NCI-H460 (cell line): ENCODE measurements around the gene SMIM45.

Experiments used
- DNase-seq: peaks from one replicate; pipeline ENCODE4 v3.0.0-alpha.2; 2016; ENCODE audit warnings: low read depth; ENCODE audit errors: extremely low read depth

Gene SMIM45

GRCh38 chr22:41966225-41966606 is 14.3 kb downstream of the SMIM45 start:
- DNase-seq = no peak

GRCh38 chr22:41966607-41967240 is 14.8 kb downstream of the SMIM45 start:
- DNase-seq = peak; percentile 33

GRCh38 chr22:41968601-41969000 is 16.7 kb downstream of the SMIM45 start:
- DNase-seq = no peak

GRCh38 chr22:41969110-41969646 is 17.2 kb downstream of the SMIM45 start, which contains the start of gene SEPTIN3:
SEPTIN3 (plus strand) TSS chr22:41969443; CDS start chr22:41971493, 2,050 bp downstream.
- DNase-seq = no peak

- no peak for DNase-seq
Observed at GRCh38 chr22:41970601-41971000, 18.7 kb downstream of the SMIM45 start.

- no peak for DNase-seq
Observed at GRCh38 chr22:41971431-41971830, 19.5 kb downstream of the SMIM45 start.

- no peak for DNase-seq
Observed at GRCh38 chr22:41974691-41975290, 22.8 kb downstream of the SMIM45 start.

GRCh38 chr22:41975299-41976069 is 23.5 kb downstream of the SMIM45 start:
- DNase-seq = no peak

- no peak for DNase-seq
Observed at GRCh38 chr22:41976070-41976901, 24.3 kb downstream of the SMIM45 start.

- DNase-seq = no peak
Observed at GRCh38 chr22:41976961-41977566, 25.1 kb downstream of the SMIM45 start.

GRCh38 chr22:41978732-41979131 is 26.8 kb downstream of the SMIM45 start:
- no peak for DNase-seq

- no peak for DNase-seq
Observed at GRCh38 chr22:41979423-41980250, 27.7 kb downstream of the SMIM45 start.

GRCh38 chr22:41982865-41983264 is 30.9 kb downstream of the SMIM45 start:
- no peak for DNase-seq

GRCh38 chr22:41983513-41984405 is 31.8 kb downstream of the SMIM45 start:
- DNase-seq = no peak

GRCh38 chr22:41987276-41987675 is 35.3 kb downstream of the SMIM45 start:
- DNase-seq = no peak

GRCh38 chr22:41989246-41989645 is 37.3 kb downstream of the SMIM45 start:
- no peak for DNase-seq

GRCh38 chr22:41991111-41991510 is 39.2 kb downstream of the SMIM45 start:
- DNase-seq = no peak

- DNase-seq = no peak
Observed at GRCh38 chr22:41992496-41992895, 40.5 kb downstream of the SMIM45 start.
